Spleen (tissue), 7 donors: ENCODE data around the gene CDK11A.

Experiments used
- CTCF ChIP-seq, 11 experiments: fragments of 200-600 bp in 7 of 11; fragments of 450-650 bp in 4 of 11; sonication (generic) in 4 of 11; IDR thresholded peaks in 8 of 11; conservative IDR thresholded peaks in 3 of 11; 1 replicate in 7 of 11; 2 replicates in 4 of 11; pipeline versions ENCODE4 v1.4.0 to v1.8.0; 2016 to 2021; ENCODE audit warnings: antibody characterized with exemption in 11 of 11, inconsistent platforms in 4 of 11, mild to moderate bottlenecking in 1 of 11
- POLR2A ChIP-seq, 3 donors: fragments of 450-650 bp; IDR thresholded peaks; one replicate each; pipeline ENCODE4 v1.5.1; 2017; ENCODE audit warnings: antibody characterized with exemption in 3 of 3, mild to moderate bottlenecking in 1 of 3
- POLR2AphosphoS5 ChIP-seq, 3 donors: sonication (generic); formaldehyde crosslinking; IDR thresholded peaks; one replicate each; pipeline ENCODE4 v1.5.1; 2017; ENCODE audit warnings: antibody characterized with exemption in 3 of 3
- donor health status: DM: no; HTN: no; CAD: no; lungs with moderate emphysema.
- donor health status: DM: no; HTN: no; CAD: no.
- donor health status: DM: no; HTN: no; CAD: no.

GRCh38 chr1:1678581-1679380 lies 45.4 kb downstream of the CDK11A start:
- TF ChIP-seq CTCF (IDR thresholded peaks at IDR 0.05 in 8 of 11, conservative IDR thresholded peaks at IDR 0.05 in 3 of 11) (peak; percentile 13 to 67 (median 50)), POLR2AphosphoS5 (IDR thresholded peaks at IDR 0.05) (peak in 1 of 3 donors; percentile 36), POLR2A (IDR thresholded peaks at IDR 0.05) (no peak)
